Sigmoid colon (tissue), 4 donors: ENCODE measurements around the gene SLC2A4.

Source experiments
- EP300 ChIP-seq, 4 donors: sonication (generic); formaldehyde crosslinking; IDR thresholded peaks; one replicate each; pipeline ENCODE4 v1.6.1; 2017; ENCODE audit warnings: antibody characterized with exemption in 4 of 4
- POLR2AphosphoS5 ChIP-seq, 4 donors: sonication (generic); formaldehyde crosslinking; IDR thresholded peaks; one replicate each; pipeline ENCODE4 v1.6.1; 2017; ENCODE audit warnings: antibody characterized with exemption in 4 of 4
- TF ChIP-seq, protein P1 (sequence below), 4 experiments: fragments of 450-650 bp in 3 of 4; fragments of 200-600 bp in 1 of 4; IDR thresholded peaks; one replicate each; pipeline ENCODE4 v1.5.1; 2016 to 2019; ENCODE audit warnings: antibody characterized with exemption in 4 of 4, mild to moderate bottlenecking in 3 of 4, moderate library complexity in 2 of 4

DNA sequence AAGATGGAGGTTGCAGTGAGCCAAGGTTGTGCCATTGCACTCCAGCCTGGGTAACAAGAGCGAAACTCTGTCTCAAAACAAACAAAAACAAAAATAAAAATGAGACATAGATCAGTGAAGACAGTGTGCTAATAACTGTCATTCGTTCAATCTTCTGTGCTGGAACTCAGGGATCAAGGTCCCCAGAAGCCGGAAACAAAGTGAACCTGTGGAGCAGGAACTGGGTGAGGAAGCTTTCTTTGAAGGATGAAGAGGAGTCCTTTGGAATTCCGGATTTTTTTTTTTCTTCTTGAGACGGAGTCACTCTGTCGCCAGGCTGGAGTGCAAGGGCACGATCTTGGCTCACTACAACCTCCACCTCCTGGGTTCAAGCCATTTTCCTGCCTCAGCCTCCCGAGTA is 2.1 kb upstream of the SLC2A4 start:
- TF ChIP-seq, protein P1, sequence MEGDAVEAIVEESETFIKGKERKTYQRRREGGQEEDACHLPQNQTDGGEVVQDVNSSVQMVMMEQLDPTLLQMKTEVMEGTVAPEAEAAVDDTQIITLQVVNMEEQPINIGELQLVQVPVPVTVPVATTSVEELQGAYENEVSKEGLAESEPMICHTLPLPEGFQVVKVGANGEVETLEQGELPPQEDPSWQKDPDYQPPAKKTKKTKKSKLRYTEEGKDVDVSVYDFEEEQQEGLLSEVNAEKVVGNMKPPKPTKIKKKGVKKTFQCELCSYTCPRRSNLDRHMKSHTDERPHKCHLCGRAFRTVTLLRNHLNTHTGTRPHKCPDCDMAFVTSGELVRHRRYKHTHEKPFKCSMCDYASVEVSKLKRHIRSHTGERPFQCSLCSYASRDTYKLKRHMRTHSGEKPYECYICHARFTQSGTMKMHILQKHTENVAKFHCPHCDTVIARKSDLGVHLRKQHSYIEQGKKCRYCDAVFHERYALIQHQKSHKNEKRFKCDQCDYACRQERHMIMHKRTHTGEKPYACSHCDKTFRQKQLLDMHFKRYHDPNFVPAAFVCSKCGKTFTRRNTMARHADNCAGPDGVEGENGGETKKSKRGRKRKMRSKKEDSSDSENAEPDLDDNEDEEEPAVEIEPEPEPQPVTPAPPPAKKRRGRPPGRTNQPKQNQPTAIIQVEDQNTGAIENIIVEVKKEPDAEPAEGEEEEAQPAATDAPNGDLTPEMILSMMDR (IDR thresholded peaks at IDR 0.05), result no peak
- TF ChIP-seq POLR2AphosphoS5 (IDR thresholded peaks at IDR 0.05) (no peak), EP300 (IDR thresholded peaks at IDR 0.05) (no peak)
